DND-41 (cell line): ENCODE results near the gene SAT1.

ENCODE experiments used
- EZH2 ChIP-seq: IDR thresholded peaks from 3 replicates; pipeline ENCODE4 v1.6.1; 2012; ENCODE audit warnings: borderline replicate concordance, low read depth, mild to moderate bottlenecking, moderate library complexity, low read length, inconsistent platforms; ENCODE audit not compliant: severe bottlenecking
- TF ChIP-seq, protein P1 (sequence below): IDR thresholded peaks from 2 replicates; pipeline ENCODE4 v1.5.1; 2012; ENCODE audit warnings: borderline replicate concordance, low read length, moderate library complexity, mild to moderate bottlenecking; ENCODE audit not compliant: poor library complexity, severe bottlenecking; ENCODE audit errors: extremely low read depth

DNA sequence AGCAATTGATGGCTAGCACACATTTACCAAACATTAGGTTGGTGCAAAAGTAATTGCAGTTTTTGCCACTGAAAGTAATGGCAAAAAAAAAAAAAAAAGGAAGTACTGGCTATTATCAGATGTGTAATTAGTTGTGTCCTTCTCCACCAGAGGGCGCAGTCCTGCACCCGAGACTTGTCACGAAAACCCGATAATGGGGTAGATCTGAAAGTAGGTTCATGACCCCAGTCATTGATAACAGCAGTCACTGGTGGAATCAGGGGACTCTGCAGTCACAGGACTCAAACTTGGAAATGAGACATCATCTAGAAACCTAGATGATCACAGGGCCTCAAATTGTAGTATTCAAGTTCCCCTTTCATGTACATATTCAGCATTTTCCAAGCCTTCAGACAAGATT is 26.8 kb upstream of the SAT1 start:
- TF ChIP-seq, protein P1, sequence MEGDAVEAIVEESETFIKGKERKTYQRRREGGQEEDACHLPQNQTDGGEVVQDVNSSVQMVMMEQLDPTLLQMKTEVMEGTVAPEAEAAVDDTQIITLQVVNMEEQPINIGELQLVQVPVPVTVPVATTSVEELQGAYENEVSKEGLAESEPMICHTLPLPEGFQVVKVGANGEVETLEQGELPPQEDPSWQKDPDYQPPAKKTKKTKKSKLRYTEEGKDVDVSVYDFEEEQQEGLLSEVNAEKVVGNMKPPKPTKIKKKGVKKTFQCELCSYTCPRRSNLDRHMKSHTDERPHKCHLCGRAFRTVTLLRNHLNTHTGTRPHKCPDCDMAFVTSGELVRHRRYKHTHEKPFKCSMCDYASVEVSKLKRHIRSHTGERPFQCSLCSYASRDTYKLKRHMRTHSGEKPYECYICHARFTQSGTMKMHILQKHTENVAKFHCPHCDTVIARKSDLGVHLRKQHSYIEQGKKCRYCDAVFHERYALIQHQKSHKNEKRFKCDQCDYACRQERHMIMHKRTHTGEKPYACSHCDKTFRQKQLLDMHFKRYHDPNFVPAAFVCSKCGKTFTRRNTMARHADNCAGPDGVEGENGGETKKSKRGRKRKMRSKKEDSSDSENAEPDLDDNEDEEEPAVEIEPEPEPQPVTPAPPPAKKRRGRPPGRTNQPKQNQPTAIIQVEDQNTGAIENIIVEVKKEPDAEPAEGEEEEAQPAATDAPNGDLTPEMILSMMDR = peak; percentile 61
- TF ChIP-seq EZH2 = no peak
